ENCODE data around the gene SDR42E1. TPM values are rescaled to one million over a fixed set of nuclear protein-coding genes. Genes with fewer than 3 reads are reported as not detected.

SDR42E1 gene
- total and polyA plus RNA-seq, 2 of the 13 experiments (the other 11 are each of a cell fraction or from before 2014, with no cell fraction given), result 0.01 to 0.13 TPM

DNA sequence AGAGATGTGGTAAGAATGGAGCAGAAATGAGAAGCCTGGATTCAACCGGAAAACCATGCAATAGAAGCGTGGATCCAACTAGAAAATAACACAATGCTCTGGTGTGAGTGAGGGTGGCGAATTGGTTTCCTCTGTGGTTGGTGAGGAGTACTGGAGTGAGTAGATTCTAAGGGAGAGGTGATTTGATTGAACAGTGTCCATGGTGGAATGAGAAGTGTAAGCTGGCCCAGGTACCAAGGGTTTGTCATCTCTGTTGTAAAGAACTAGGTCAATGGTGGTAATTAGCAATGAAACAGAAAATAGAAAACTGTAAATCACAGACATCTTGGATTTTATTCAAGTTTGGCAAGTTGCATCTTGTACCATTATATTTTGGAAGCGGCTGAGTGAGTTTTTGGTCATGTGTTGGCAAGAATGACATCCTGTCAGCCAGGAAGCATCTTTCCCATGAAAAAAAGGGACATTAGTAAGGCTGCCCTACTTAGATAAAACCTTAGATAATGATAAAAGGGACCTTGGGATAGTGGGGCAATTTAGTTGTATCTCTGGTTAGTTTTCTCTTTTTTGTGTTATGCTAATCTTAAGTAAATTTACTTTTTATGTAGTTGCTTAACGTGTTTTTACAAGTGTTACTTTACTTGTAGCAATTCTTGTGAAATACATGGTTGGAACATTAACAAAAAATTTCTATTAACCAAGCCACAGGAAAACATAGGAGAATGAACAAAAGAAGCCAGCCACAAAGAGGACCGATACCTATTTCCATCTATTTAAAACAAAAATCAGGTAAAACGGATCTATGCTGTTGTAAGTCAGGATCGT is 44.7 kb upstream of the SDR42E1 start (continued):
- TF ChIP-seq, protein P1, sequence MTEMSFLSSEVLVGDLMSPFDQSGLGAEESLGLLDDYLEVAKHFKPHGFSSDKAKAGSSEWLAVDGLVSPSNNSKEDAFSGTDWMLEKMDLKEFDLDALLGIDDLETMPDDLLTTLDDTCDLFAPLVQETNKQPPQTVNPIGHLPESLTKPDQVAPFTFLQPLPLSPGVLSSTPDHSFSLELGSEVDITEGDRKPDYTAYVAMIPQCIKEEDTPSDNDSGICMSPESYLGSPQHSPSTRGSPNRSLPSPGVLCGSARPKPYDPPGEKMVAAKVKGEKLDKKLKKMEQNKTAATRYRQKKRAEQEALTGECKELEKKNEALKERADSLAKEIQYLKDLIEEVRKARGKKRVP (CRISPR knock-in tag; IDR thresholded peaks at IDR 0.05), result no peak; a peak in 1 of 4 replicates
- TF ChIP-seq FOSL1 (CRISPR knock-in tag; IDR thresholded peaks at IDR 0.05; ENCODE audit: borderline replicate concordance) (peak; percentile 38; the same call in 1 of the 2 replicates), HIVEP1 (CRISPR knock-in tag; IDR thresholded peaks at IDR 0.05) (no peak), POLR2G (IDR thresholded peaks at IDR 0.05; ENCODE audit: low read depth, low read length) (no peak), ATRX (CRISPR knock-in tag; IDR thresholded peaks at IDR 0.05; ENCODE audit: borderline replicate concordance) (no peak), HOMEZ (CRISPR knock-in tag; IDR thresholded peaks at IDR 0.05; ENCODE audit: low read depth) (no peak; the same call in 1 of the 2 replicates), THYN1 (CRISPR knock-in tag; IDR thresholded peaks at IDR 0.05; ENCODE audit: borderline replicate concordance, low read depth) (no peak), HOXD1 (CRISPR knock-in tag; IDR thresholded peaks at IDR 0.05) (no peak; the same call in 1 of the 2 replicates), MBNL3 (CRISPR knock-in tag; conservative IDR thresholded peaks at IDR 0.05) (no peak), PAX8 (CRISPR knock-in tag; IDR thresholded peaks at IDR 0.05; ENCODE audit: borderline replicate concordance) (no peak), ASH2L (IDR thresholded peaks at IDR 0.05; ENCODE audit: insufficient read length, low read depth, low read length) (peak; percentile 52), NRL (CRISPR knock-in tag; IDR thresholded peaks at IDR 0.05; ENCODE audit: borderline replicate concordance) (no peak), GABPB1 (CRISPR knock-in tag; IDR thresholded peaks at IDR 0.05) (no peak), CC2D1A (CRISPR knock-in tag; IDR thresholded peaks at IDR 0.05) (no peak), ZNF10 (CRISPR knock-in tag; IDR thresholded peaks at IDR 0.05; ENCODE audit: borderline replicate concordance, low read depth) (no peak), SUZ12 (IDR thresholded peaks at IDR 0.05; ENCODE audit: low read depth, low read length) (no peak), ZBTB26 (CRISPR knock-in tag; IDR thresholded peaks at IDR 0.05; ENCODE audit: borderline replicate concordance) (no peak), ZNF350 (CRISPR knock-in tag; IDR thresholded peaks at IDR 0.05; ENCODE audit: borderline replicate concordance, low read depth) (no peak), ZNF12 (CRISPR knock-in tag; IDR thresholded peaks at IDR 0.05) (no peak)
- TF ChIP-seq, protein P2, sequence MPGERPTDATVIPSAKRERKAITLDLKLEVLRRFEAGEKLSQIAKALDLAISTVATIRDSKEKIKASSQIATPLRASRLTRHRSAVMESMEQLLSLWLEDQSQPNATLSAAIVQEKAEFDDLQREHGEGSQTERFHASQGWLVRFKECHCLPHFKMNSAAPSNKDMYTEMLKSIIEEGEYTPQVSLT (CRISPR knock-in tag; IDR thresholded peaks at IDR 0.05; ENCODE audit: borderline replicate concordance, low read depth), result no peak
- TF ChIP-seq, protein P3, sequence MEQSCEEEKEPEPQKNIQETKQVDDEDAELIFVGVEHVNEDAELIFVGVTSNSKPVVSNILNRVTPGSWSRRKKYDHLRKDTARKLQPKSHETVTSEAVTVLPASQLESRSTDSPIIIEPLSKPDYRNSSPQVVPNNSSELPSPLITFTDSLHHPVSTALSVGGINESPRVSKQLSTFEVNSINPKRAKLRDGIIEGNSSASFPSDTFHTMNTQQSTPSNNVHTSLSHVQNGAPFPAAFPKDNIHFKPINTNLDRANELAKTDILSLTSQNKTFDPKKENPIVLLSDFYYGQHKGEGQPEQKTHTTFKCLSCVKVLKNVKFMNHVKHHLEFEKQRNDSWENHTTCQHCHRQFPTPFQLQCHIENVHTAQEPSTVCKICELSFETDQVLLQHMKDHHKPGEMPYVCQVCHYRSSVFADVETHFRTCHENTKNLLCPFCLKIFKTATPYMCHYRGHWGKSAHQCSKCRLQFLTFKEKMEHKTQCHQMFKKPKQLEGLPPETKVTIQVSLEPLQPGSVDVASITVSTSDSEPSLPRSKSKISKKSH (CRISPR knock-in tag; IDR thresholded peaks at IDR 0.05; ENCODE audit: borderline replicate concordance), result no peak
